Measurements from ENCODE around the gene ULK4.
"Not testable (repeated sequence)": the region's sequence is repeated elsewhere in the genome, so short reads cannot be mapped to it uniquely, and the experiment has no call there.

The ULK4 gene

DNA sequence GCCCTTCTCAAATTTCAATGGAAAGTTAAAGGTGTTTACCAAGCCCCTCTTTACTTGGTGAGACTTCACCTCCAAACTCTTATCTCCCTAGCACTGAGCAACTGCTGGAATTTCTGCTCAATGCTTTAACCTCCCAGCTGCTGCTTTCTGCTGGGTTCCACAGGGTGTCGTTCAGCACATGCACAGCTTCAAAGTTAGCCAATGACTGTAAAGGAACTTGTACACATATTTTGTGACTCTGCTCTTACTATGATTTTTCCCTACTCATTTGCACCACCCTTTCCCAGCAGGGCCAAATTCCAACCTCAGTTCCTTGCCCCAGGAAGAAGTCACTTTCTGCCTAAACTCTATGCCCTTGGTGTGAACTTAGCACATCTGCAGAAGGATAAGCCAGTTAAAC, 89.7 kb downstream of the ULK4 start:
- no peak for DNase-seq (ENCODE audit: low read depth in 2 of 2)

DNA sequence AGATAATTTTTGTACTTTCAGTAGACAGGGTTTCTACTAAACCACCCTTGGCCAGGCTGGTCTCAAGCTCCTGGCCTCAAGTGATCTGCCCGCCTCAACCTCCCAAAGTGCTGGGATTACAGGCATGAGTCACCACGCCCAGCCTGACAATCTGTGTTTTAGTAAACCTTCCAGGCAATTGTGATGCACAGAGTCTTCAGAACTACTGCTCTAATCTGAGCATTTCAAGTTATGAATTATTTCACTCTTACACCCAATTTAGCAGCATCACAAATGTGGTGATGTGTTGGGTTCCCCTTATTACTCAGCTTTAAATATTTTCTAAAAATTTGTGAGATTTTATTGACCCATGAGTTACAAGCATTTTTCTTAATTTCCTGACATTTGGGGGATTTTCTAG, 94.4 kb downstream of the ULK4 start:
- DNase-seq (ENCODE audit: low read depth in 2 of 2), result no peak

DNA sequence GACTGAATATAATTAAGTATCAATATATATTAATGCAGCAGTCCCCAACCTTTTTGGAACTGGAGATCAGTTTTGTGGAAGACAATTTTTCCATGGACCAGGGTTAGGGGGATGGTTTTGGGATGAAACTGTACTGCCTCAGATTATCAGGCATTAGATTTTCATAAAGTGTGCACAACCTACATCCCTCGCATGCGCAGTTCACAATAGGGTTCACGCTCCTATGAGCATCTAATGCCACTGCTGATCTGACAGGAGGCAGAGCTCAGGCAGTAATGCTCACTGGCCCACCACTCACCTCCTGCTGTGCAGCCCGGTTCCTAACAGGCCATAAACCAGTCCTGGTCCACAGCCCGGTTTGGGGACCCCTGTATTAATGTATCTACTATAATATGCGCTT, 95.6 kb downstream of the ULK4 start:
- DNase-seq (ENCODE audit: low read depth in 2 of 2), result no peak

DNA sequence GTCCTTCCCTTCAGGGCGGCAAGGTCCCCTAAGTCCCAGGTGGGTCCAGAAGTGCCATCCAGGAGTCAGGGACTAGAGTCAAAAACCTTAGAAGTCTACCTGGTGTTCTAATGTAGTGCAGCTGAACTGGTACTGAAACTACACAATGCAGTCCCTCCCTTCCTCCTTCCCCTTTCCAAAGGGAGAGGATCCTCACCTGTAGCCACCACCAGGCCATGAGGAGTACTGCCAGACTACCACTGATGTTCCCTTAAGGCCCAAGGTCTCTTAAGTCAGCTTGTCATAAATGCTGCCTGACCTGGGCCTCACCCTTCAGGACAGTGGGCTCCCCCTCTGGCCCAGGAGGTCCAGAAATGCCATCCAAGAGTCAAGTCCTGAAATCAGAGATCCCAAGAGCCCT, 98.9 kb downstream of the ULK4 start:
- DNase-seq (ENCODE audit: low read depth in 2 of 2), result no peak

DNA sequence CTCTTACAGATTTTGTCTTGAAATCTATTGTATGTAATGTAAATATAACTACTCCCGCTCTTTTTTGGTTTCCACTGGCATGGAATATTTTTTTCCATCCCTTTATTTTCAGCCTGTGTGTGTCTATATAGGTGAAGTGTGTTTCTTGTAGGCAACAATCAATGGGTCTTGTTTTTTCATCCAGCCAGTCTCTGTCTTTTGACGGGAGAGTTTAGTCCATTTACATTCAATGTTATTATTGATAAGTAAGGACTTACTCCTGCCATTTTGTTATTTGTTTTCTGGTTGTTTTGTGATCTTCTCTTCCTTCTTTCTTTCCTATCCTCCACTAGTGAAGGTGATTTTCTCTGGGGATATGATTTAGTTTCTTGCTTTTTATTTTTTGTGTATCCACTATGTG, 101.4 kb downstream of the ULK4 start:
- DNase-seq (ENCODE audit: low read depth in 2 of 2), result not testable (repeated sequence)

DNA sequence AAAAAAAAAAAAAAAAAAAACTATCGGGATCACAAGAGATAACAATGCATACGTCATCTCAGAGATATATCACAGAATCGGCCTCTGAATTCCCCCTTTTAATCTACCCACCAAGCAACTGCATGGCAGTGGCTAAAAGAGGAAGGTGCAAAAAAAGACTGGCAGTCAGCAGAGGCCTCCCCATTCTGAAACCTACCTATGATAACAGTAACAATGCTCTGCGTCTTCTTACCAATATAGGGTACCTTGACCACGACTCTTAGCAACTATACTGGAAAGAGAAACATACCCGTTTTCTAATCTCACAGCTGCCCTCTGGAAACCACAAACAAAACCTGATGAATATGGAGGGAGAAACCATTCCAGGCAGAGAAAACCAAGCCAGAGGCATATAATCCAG, 106.9 kb downstream of the ULK4 start:
- no peak for DNase-seq (ENCODE audit: low read depth in 2 of 2)

DNA sequence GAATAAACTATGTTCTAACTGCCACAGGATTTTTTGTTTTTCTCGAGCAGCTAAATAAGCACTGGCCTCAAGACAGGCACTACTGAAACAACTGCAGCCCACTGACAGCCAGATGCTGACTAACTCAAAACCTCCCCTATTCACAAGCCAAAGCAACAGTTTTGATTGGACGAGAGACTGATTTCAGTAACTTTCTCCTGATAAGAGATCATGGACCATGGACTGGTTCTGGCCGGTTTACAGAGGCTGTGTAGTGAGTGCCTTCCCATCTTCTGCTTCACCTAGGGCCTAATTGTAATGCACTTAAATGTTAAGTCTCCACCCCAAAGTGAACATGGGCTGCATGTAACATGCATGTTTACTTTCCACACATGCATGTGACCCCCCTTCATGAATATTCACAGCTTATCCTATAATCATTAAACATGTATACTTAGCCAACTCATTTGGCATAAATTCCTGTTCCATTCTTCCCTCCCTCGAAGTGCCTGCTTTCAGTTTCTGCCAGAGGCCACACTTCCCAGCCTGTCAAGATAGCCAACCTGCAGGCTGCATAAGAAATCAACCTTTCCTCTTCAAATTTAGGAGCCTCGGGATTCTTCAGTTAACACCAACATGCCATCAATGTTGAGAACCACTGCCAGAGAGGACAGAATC, 108.2 kb downstream of the ULK4 start:
- DNase-seq (ENCODE audit: low read depth in 2 of 2), result no peak

DNA sequence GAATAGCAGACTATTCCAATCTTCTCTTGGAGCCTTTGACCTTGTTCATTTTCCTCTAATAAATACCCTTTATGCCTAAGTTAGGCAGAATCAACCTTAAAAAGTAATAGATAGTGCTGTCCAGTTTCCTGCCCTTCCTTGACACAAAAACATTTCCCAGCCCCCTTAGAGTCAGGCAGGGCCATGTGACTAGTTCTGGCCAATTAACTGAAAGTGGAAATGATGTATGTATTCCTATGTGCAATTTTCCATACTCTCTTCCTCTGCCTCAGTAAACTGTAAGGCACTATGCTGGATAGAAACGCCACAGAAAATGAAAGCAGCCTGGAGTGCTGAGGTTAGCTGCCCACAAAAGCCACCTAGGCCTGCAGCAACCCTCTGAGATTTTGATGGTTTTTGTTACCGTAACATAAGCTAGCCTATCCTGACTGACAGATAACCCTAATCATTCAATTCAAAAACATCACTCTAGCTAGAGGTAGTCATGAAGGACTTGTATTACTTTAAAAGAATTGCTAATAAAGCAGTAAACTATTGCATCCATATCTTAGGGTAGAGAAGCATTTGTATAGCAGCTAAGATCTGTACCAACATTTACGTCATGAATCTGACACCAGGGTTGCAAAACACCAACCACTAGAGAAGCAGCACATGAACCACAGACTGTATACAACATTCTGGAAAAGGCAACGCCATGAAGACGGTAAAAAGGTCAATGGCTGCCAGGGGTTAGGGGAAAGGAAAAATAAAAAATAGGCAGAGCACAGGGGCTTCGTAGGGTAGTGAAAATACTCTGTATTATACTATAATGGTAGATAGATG, 112.9 kb downstream of the ULK4 start:
- no peak for DNase-seq (ENCODE audit: low read depth in 2 of 2)

DNA sequence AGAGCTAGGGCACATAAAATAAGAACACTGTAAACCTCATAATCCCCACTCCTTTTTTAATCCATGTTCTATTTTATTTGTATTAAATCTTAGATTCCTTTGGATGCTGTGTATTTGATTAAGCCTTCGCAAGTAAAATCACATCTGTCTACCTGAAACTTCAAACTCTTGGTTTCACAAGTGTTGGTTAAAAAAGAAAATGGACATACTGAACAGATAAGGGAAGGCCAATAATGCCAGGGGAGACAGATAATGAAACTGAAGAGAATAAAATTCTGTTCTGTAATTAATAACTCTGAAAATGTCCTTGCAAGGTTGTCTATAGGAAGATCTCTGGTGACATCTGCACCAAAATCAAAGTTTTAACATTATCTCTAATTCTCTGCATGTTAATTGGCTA, 114.2 kb downstream of the ULK4 start:
- DNase-seq (ENCODE audit: low read depth in 2 of 2), result no peak

DNA sequence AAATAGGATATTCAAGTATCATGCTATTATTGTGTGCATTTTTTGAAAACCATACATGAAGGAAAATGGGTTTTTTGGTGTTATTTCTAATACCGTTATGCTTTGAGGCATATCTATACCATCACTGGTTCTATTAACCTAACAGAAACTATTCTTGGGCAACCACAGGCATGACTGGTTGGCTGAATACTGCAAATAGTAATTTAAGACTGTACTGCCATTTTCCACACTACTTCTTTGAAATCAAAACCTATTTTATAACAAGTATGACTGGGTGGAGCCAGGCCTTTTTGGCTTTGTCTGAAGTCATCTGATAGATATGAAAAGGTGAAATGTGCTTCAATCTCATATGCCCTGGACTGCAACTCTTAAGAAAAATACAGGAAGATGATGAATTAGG, 115.1 kb downstream of the ULK4 start:
- DNase-seq (ENCODE audit: low read depth in 2 of 2), result no peak

DNA sequence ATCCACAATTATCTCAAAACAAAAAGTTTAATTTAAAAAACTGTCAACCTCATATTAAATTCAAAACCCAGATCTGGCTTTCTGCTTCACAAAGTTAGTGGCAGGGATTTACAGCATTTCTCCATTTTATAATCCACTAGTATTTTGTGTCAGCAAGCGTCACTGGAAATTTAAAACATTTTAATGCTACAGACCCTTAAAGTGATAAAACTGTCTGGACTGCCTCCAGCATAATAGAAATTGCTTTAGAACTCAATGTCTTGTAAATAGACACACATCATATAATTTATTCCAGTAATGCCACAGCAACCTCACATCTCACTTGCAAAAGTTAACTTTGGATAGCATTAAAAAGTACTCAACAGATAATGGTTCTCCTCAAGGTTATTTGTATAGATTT, 116.1 kb downstream of the ULK4 start:
- DNase-seq (ENCODE audit: low read depth in 2 of 2), result no peak

DNA sequence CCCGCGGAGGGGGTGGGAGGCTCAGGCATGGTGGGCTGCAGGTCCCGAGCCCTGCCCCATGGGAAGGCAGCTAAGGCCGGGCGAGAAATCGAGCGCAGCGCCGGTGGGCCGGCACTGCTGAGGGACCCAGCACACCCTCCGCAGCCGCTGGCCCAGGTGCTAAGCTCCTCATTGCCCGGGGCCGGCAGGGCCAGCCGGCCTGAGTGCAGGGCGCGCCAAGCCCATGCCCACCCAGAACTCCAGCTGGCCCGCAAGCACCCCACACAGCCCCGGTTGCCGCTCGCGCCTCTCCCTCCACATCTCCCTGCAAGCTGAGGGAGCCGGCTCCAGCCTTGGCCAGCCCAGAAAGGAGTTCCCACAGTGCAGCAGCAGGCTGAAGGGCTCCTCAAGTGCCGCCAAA, 117.6 kb downstream of the ULK4 start:
- DNase-seq (ENCODE audit: low read depth in 2 of 2), result not testable (repeated sequence)

DNA sequence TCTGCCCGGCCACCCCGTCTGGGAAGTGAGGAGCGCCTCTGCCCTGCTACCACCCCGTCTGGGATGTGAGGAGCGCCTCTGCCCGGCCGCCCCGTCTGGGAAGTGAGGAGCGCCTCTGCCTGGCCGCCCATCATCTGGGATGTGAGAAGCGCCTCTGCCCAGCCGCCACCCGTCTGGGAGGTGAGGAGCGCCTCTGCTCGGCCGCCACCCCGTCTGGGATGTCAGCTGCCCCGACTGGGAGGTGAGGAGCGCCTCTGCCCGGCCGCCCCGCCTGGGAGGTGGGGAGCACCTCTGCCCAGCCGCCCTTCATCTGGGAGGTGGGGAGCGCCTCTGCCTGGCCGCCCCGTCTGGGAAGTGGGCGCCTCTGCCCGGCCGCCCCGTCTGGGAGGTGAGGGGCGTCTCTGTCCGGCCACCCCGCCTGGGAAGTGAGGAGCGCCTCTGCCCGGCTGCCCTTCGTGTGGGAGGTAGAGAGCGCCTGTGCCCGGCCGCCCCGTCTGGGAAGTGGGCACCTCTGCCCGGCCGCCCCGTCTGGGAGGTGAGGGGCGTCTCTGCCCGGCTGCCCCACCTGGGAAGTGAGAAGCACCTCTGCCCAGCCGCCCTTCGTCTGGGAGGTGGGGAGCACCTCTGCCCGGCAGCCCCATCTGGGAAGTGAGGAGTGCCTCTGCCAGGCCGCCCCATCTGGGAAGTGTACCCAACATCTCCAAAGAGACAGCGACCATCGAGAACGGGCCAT, 120.8 kb downstream of the ULK4 start:
- not testable (repeated sequence) for DNase-seq (ENCODE audit: low read depth in 2 of 2)

DNA sequence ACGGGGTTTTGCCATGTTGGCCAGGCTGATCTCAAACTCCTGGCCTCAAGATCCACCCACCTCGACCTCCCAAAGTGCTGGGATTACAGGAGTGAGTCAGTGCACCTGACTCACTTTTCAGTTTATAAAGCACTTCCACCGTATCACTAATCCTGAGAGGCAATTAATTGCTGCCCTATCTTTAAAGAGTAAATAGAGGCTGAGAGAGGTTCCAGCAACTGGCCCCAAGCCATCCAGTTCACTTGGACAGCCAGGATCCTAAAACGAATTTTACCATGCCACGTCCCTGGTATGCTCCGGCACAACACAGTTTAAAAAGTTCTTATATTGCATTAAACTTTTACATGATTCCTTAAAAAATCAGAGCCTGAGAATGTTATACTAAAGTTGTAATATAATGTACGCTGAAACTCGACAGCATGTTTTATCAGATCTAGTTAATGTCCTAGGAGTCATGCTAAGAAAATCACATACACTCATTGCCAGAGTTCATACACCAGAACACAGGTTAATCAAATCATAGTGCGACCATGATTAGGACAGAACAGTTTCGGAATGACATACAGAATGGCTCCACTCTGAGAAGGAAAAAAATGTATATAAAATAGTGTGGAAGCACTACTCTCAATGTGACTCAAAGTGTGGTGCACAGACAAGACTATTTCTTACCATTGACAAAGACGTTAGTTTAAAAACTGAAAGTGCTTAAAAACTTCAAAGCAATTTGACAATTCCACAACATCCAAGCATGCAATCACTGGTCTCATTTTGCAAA, 125.4 kb downstream of the ULK4 start:
- no peak for DNase-seq (ENCODE audit: low read depth in 2 of 2)

DNA sequence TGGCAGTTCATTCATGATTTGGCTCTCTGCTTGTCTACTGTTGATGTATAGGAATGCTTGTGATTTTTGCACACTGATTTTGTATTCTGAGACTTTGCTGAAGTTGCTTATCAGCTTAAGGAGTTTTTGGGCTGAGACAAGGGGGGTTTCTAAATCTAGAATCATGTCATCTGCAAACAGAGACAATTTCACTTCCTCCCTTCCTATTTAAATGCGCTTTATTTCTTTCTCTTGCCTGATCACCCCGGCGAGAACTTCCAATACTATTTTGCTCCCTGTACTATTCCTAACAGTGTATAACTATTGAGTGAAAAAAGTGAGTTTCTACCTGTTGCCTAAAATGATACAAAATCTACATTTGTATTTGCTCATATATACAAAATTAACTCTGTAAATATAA, 128.3 kb downstream of the ULK4 start:
- DNase-seq (ENCODE audit: low read depth in 2 of 2), result no peak

DNA sequence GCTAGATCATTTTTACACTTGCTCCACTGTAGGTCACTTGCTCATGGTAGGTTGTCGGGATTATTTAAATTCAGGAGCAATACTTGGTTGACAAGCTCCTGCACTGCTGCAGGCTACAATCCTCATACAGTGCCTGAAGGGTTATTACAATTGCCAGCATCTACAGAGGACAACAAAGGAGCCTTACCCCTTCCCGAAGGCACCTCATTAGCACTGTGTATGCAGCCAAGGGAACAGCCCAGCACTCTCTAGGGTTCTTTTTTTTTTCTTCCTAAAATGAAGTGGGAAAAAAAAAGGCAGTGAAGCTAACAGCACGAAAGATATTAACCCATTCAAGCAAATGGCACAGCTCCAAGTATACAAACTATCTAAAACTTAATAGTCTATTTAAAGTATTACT, 142.7 kb downstream of the ULK4 start:
- DNase-seq (ENCODE audit: low read depth in 2 of 2), result no peak

DNA sequence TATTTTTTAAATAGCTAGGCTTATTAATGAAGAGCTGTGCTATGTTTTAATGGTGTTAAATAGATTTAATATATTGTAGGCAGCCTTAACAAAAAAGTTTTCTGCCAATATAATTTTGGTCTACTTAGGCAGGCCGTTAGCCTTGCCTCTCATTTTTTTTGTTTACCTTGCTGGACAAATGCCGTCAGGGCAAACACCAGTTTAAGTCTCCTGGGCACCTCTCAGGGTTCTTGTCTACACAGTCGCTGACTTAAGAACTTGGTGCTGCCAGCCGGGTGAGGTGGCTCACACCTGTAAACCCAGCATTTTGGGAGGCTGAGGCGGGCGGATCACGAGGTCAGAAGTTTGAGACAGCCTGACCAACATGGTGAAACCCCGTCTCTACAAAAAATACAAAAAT, 153.3 kb downstream of the ULK4 start:
- no peak for DNase-seq (ENCODE audit: low read depth in 2 of 2)

DNA sequence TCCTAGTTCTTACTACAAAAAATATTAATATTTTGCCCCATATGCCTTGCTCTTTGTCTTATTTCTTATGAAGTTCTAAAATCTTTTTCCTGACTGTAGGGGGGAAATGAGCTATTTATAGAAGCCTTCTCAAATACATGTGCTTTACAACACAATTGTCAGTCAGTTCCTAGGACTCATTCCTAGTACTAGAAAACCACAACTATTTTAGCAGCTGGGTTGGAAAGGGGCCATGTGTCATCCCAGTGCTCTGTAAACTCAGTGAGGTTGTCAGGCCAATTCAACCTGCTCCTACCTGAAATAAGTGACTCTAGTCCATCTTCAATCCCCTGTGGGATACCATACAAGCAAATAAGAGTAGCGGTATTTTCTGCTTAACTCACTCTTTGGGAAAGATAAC, 153.8 kb downstream of the ULK4 start:
- DNase-seq (ENCODE audit: low read depth in 2 of 2), result no peak

DNA sequence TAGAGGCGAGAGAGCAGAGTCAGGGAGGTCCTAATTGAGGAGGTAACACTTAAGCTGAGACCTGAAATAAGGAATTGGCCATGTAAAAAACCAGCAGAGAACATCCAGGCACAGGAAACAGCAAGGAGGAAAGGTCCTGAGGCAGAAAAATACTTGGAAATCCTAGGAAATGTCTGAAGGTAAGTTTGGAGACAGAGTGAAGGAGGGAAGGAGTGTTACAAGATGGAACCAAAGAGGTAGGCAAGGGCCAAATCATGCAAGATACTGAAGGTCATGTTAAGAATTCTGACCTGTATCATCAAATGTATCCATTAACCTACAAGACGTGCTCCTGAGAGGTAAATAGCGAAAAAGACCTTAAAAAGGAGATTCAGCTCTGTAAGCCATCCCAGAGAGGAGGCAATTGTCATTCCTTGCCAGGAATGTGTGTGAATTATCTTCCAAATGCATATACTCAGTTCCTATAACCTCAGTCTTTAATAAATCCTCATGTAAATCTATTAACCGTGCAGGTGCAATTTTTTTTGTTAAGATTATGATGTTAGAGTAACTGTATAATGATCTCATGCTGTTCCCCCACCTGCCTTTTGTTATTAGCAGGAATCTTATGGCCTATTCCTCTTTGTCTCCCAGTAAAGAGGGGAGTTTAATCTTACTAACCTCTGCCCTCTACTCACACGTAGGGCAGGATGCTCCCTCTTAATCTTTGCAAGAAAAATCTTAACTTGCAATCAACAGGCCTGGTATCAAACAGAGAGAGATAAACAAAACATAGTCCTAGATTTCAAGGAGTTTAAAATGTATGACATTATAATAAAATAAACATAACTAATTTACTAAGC, 166.9 kb downstream of the ULK4 start:
- DNase-seq (ENCODE audit: low read depth in 2 of 2), result no peak

DNA sequence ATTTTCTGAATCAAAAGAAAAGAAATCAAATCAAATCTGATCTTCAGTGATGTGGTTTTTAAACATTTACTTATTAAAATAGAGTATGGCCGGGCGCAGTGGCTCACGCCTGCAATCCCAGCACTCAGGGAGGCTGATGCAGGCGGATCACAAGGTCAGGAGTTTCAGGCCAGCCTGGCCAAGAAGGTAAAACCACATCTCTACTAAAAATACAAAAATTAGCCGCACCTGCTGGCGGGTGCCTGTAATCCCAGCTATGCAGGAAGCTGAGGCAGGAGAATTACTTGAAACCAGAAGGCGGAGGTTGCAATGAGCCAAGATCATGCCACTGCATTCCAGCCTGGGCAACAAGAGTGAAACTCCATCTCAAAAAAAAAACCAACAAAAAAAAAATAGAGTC, 169.1 kb downstream of the ULK4 start:
- DNase-seq (ENCODE audit: low read depth in 2 of 2), result no peak

DNA sequence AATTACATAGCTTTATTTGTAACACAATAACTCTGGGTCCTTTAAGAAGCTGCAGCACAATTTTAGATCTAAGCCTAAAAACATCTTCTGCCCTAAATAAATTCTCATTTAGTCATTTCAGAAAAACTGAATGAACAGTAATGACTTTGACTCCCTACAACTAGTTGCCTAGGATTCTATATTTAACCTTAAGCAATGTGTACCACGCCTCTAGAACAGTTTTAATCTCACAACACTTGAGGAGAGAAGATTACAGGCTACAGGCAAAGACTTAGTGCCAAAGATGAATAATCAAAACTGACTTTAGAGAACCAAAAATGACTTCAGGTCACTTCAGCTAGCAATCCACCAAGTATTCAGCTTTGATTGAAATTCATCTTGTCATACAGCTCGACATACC, 192.8 kb downstream of the ULK4 start:
- no peak for DNase-seq (ENCODE audit: low read depth in 2 of 2)
